Measurements from ENCODE around the gene CDH26. TPM values are rescaled to one million over a fixed set of nuclear protein-coding genes. Genes with fewer than 3 reads are reported as not detected.

Gene CDH26
- total RNA-seq, 2 experiments from 2014 or later: 0.46 to 1.1 TPM

DNA sequence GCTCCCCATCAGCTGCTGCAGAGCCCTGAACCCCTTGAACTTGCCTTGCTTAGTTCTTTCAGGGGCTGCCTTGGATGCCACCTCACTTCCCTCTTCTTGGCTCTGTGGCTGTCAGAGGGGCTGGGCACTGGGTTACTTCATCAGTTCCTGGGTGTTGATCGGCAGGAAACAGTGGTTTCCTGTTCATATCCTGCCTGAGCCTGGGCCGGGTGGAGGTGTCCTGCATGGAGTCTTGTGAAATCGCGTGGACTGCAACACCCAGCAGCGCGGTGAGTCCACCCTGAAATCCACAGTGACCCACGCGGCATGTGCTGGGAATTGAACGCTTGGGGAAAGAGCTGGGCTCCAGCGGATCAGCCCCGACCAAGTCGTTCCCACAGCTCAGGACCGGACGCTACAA lies 97.5 kb downstream of the CDH26 start:
- POLR2A ChIA-PET: no interaction called here
- CTCF ChIA-PET: no interaction called here

DNA sequence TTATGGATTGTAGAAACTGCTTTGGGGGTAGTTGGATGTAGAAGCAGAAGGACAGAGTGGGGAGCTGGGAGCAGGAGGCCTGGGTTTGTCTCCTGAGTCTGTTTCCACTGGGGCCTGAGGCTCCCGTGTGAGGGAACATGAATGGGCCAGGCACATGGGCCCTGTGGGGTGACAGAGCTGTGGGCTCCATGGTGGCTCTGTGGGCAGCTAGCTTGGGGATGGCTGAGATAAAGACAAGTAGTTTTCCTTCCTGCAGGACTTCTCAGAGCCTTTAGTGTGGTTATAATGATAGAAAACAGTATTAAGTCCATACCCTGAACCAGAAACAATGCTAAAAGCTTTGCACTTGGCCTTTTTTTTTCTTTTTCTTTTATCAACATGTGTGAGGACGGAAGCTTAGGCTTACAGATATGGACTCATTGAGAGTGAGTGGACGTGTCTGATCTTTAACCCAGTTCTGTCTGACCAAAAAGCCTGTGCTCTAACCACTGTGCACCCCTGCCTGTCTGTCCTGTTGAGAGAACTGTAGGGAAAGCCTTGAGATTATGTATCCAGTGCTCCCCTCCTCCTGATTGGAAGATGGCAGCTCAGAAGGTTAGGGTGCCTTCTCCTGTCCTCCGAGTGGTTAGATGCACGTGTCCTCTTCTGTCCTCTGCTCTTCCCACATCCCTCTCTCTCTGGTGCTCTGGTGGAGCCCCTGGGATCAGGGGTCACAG lies 98.3 kb downstream of the CDH26 start:
- ChIA-PET CTCF (interaction anchor here (0.9 to 2.0 kb wide), 6 partner anchors 8 to 206 kb away, joined by 3 to 8 read pairs (median 4); no protein-coding TSS in a partner anchor), POLR2A (no interaction called here)

DNA sequence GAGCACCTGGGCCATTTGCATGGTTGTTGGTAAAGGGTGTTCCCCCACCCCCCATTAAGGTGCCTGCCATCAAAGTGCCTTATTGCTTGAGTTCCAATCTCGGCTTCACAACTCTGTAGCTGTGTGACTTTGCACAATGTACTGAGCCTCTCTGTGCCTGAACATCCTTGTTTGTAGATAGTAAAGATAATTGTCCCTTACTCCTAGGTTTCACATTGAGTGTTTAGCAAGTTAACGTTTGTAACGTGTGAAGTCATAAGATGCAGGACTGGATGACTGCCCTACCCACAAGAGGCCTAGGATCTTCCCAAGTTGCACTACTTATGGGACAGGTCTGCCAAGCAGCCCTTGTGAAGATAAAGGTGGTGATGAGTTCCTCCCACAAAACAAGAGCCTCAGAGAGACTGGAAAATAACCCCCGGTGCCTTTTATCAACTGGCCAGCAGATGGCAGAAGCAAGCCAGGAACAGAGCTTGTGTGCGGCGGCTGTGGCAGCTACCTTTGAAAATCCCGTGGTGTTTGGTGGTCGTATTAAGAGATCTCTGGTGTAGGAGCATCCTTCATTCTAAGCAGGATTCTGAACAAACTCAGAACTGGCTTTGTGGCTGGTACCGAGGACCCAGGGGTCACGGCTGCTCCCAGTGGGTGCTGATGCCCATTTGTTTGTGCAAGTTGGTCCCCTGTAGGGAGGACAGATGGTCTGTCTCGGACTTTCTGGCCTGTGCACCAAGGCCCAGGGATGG lies 99.1 kb downstream of the CDH26 start:
- POLR2A ChIA-PET: no interaction called here
- CTCF ChIA-PET: interaction anchor here (0.7 to 2.0 kb wide), 8 partner anchors 9 to 205 kb away, joined by 3 to 8 read pairs (median 4); no protein-coding TSS in a partner anchor

DNA sequence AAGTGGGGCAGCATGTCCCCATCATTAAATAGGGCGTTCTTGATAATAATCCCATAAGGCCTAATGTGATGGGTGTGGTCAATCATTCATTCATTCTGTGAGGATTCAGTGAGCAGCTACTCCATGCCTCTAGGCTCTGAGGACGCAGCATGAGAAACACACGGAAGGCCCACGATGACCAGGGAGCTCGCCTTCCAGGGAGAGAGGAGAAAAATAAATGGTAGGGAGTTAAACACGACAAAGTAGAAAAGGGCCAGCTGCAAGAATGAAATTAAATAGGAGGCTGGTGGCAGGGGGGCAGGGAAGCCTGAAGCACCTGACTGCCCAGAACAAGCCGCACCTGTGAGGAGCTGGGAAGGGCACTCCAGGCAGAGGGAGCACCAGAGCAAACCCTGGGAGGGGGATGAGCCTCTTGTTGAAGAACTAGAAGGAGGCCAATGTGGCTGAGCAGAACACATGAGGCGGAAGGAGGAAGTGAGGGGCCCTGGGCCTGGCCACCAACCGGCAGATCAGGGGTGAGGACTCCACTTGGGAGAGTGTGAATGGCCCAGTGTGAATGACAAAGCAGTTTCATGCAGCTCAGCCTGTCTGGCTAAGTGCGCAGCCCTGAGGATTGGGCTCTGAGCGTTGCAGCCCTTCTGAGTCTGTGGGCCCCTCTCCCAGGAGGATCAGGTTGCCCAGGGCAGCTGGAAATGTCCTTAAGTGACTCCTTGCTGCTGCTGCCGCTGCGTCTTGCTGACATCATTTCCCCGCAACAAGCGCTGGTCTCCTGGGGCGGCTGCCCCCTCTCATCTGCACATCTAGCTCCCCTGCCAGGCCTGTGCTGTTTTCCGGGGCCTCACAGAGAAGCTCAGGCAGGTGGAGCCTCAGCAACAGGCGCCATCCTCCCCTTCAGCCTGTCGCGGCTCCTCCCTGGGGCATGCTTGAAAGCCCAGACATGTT lies 99.9 kb downstream of the CDH26 start:
- ChIA-PET CTCF (interaction anchor here (0.7 to 2.0 kb wide), 8 partner anchors 10 to 207 kb away, joined by 3 to 8 read pairs (median 4); no protein-coding TSS in a partner anchor), POLR2A (interaction anchor here (0.5 kb wide), 1 partner anchor 1548 kb away, joined by 3 read pairs; no protein-coding TSS in a partner anchor)

DNA sequence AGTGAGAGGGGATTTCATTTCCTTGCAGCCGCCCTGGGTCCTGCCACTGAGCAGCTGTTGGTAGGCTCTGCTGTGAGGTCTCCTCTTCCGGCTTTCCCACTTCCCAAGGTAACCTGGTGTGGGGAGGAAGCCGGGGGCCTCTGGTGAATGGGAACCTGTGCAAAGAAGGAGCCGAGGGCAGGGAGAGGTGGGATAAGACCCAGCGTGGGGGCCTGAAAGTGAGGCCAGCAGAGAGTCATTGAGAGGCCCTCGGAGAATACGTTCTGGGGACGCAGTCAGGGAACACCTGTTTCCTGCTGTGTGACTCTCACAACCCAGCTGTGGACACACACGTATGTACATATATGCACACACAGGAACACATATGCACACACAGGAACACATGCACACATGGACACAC lies 100.7 kb downstream of the CDH26 start:
- CTCF ChIA-PET: interaction anchor here (1.1 to 1.9 kb wide), 2 partner anchors 22 to 206 kb away, joined by 3 to 5 read pairs; no protein-coding TSS in a partner anchor
- POLR2A ChIA-PET: no interaction called here

DNA sequence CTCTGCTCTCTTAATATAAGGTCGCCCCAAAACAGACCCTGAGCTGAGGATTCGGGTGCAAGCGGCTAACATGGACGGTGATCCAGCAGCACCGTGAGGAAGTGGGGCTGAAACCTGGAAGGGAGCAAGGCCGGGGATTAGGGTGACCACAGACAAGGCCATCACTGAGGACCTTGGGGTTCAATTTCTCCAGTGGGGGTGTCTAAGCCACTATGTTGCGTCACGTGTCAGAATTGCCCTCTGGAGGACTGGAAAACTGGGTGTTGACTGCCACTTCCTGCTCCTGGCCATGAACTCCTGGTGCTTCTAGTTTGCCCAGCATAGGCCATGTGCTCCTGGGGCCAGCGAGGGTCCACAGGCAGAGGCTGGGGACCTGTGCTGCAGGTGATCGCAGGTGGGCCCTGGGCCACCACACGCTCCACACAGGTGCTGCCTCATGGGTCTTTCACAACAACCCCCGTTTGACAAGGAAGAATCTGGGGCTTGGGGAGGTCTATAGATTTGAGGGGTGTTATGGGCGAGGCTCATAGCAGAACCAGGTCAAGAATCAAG lies 101.9 kb downstream of the CDH26 start:
- ChIA-PET CTCF (no interaction called here), POLR2A (no interaction called here)

DNA sequence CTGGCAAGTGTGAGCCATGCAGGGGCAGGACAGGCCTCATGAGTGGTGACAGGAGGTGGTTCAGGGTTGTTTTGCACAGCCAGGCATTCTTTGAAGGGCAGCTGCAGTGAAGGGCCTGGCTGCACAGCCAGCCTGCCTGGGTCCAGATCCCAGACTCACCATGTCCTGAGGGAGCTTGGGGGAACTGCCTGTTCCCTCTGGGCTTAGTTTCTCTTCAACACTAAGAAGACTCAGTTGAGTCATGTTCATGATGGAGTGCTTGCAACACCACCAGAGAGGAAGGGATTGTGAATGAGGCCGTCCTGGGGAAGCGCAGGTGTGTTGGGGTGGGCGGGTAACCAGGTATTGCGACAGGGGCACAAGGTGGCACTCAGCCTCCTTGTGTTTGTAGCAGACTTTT lies 102.4 kb downstream of the CDH26 start:
- POLR2A ChIA-PET: no interaction called here

DNA sequence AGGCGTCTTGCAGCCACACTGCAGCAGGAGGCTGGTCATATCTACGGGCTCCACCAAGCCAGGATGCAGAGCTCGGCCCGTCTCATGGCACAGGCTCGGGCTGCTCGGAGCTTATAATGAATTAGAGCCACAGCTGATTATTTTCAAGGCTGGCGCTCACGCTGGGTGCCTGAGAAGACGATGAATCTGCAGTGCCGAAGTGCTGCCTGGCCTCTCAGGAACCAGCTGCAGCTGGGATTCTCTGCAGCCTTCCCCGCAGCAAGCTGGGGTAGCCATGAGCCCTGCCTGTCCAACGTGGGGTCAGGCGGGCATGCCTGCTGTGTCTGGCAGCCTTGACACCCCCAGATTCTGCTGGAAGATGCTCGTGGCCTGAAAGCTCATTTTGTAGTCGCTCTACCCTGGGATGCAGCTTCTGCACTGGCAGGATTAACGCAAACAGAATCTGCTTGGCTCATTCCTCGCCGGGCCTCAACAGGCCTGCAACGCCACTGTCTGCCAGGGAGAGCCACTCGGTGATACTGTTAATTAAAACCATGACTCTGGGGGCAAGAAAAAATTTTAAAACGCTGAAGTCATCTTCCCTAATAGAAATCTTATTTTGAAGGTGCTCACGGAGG lies 104.3 kb downstream of the CDH26 start:
- ChIA-PET CTCF (no interaction called here), POLR2A (no interaction called here)

More for the DNA sequence above, 102.4 kb downstream of the CDH26 start:
- CTCF ChIA-PET: no interaction called here

DNA sequence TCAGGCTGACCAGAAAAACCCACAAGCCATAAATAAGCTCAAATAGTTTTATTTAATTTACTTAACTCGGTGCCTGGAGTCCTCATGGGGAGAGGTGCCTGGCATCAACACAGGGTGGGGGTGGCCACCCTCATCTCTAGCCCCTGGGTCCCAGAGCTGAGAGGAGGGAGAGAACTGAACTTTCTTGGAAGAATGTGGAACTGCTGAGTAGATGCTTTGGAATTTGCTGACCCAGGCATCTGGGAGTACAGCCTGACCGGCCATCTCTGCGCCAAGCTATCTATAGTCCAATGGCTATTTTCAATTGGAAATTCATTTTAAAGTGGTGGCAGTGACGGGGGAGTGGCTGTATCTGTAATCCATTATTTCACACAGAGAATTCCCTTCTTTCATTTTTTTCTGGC lies 104.8 kb downstream of the CDH26 start:
- POLR2A ChIA-PET: no interaction called here
- CTCF ChIA-PET: no interaction called here

DNA sequence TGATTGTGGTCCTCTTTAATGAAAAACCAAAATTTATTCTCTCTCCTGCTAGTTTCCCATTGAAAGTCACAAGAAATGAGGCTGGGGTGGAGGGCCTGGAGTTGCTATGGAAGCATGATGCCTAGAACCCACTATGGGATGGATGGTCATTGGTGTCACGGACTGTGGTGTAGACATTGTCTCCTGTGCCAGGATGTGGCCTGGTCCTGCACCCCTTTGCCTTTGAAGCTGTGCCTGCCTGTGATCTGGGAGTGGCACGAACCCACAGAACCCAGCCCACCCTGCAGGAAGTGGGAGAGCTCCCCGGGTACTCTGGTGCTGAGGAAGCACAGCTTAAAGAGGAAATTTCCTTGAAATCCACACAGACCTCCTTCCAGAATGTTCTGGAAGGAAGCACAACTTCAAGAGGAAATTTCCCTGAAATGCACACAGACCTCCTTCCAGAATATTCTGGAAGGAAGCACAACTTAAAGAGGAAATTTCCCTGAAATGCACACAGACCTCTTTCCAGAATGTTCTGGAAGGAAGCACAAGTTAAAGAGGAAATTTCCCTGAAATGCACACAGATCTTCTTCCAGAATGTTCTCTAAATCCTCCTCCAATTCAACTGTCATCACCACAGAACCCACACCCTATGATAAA lies 105.6 kb downstream of the CDH26 start:
- ChIA-PET POLR2A (no interaction called here), CTCF (no interaction called here)

Other genes with a start within 250 kb of the CDH26 start
- 1 to 10 TPM; 3.9 to 4.4 TPM for gene SYCP2, start 24.8 kb upstream of the CDH26 start, total RNA-seq
- gene PPP1R3D, start 18.1 kb upstream of the CDH26 start, total RNA-seq: 1 to 10 TPM; 5.5 to 6.1 TPM
- 10 to 100 TPM; 28.3 to 33.2 TPM for gene FAM217B, start 18.0 kb upstream of the CDH26 start, total RNA-seq

All from activated CD8-positive, alpha-beta memory T cell treated with anti-CD3 and anti-CD28 coated beads for 36 hours (primary cell).